Measurements from ENCODE around the gene CDC45. TPM values are rescaled to one million over a fixed set of nuclear protein-coding genes. Genes with fewer than 3 reads are reported as not detected.
A peak's percentile ranks its signal among the peaks of the same experiment; 100 is the strongest.

CDC45 gene
- polyA plus RNA-seq, 1 donor (not counting 4 experiments of a cell fraction or from before 2014, with no cell fraction given): 22.7 TPM

GRCh38 chr22:19523240-19524169, 43.8 kb downstream of the CDC45 start:
- FAIRE-seq (no peak), DNase-seq (ENCODE audit: low read depth, low spot score) (no peak)
- Histone ChIP-seq H3K27me3 (ENCODE audit: control insufficient read depth, extremely low read depth, insufficient read depth, low read length) (peaks cover 42% of the 10 kb centered on the region), H3K9me3 (ENCODE audit: control insufficient read depth, low read depth, low read length) (no peaks in the 10 kb centered on the region), H3K9ac (ENCODE audit: control insufficient read depth, extremely low read depth, insufficient read depth, low read length) (no peak overlapping the region), H3K79me2 (ENCODE audit: control insufficient read depth, insufficient read depth, low read length) (no peaks in the 10 kb centered on the region), H2AFZ (ENCODE audit: control insufficient read depth, low read length) (peak overlapping the region; percentile 23), H3K4me1 (ENCODE audit: control insufficient read depth, extremely low read depth, insufficient read depth, low read length) (peaks cover 2% of the 10 kb centered on the region), H3K4me2 (ENCODE audit: control insufficient read depth, extremely low read depth, insufficient read depth, low read depth, low read length) (peak overlapping the region; percentile 58), H3K9me1 (ENCODE audit: control insufficient read depth, extremely low read depth, insufficient read depth, low read length) (no peaks in the 10 kb centered on the region), H3K36me3 (ENCODE audit: control insufficient read depth in 2 of 2, extremely low read depth in 1 of 2, insufficient read depth in 2 of 2, low read length in 2 of 2) (peaks cover 0 to 2% of the 10 kb centered on the region in 2 experiments), H4K20me1 (ENCODE audit: control insufficient read depth, extremely low read depth, insufficient read depth, low read length) (peaks cover 4% of the 10 kb centered on the region), H3K27ac (ENCODE audit: control insufficient read depth, insufficient read depth, low read length) (no peak overlapping the region), H3K4me3 (ENCODE audit: control insufficient read depth in 2 of 3, extremely low read depth in 1 of 3, insufficient read depth in 2 of 3, low read depth in 1 of 3, low read length in 3 of 3) (peak overlapping the region in 2 of 3 experiments; percentile 5 to 38)
- peak; percentile 81 for TF ChIP-seq EZH2 (IDR thresholded peaks at IDR 0.05; ENCODE audit: low read length)
- TF ChIP-seq, protein P1, sequence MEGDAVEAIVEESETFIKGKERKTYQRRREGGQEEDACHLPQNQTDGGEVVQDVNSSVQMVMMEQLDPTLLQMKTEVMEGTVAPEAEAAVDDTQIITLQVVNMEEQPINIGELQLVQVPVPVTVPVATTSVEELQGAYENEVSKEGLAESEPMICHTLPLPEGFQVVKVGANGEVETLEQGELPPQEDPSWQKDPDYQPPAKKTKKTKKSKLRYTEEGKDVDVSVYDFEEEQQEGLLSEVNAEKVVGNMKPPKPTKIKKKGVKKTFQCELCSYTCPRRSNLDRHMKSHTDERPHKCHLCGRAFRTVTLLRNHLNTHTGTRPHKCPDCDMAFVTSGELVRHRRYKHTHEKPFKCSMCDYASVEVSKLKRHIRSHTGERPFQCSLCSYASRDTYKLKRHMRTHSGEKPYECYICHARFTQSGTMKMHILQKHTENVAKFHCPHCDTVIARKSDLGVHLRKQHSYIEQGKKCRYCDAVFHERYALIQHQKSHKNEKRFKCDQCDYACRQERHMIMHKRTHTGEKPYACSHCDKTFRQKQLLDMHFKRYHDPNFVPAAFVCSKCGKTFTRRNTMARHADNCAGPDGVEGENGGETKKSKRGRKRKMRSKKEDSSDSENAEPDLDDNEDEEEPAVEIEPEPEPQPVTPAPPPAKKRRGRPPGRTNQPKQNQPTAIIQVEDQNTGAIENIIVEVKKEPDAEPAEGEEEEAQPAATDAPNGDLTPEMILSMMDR (optimal IDR thresholded peaks at IDR 0.05 in 1 of 3, IDR thresholded peaks at IDR 0.05 in 1 of 3, conservative IDR thresholded peaks at IDR 0.05 in 1 of 3; ENCODE audit: extremely low read depth in 1 of 3, insufficient read depth in 2 of 3, low read length in 3 of 3): no peak
- dilution Hi-C loops (cut with MboI; ENCODE audit: extremely low pct_ligation_motif_present, low sequenced_read_pairs): loop anchor here (10.0 kb wide), 1 partner anchor 59 kb away; no protein-coding TSS in a partner anchor

DNA sequence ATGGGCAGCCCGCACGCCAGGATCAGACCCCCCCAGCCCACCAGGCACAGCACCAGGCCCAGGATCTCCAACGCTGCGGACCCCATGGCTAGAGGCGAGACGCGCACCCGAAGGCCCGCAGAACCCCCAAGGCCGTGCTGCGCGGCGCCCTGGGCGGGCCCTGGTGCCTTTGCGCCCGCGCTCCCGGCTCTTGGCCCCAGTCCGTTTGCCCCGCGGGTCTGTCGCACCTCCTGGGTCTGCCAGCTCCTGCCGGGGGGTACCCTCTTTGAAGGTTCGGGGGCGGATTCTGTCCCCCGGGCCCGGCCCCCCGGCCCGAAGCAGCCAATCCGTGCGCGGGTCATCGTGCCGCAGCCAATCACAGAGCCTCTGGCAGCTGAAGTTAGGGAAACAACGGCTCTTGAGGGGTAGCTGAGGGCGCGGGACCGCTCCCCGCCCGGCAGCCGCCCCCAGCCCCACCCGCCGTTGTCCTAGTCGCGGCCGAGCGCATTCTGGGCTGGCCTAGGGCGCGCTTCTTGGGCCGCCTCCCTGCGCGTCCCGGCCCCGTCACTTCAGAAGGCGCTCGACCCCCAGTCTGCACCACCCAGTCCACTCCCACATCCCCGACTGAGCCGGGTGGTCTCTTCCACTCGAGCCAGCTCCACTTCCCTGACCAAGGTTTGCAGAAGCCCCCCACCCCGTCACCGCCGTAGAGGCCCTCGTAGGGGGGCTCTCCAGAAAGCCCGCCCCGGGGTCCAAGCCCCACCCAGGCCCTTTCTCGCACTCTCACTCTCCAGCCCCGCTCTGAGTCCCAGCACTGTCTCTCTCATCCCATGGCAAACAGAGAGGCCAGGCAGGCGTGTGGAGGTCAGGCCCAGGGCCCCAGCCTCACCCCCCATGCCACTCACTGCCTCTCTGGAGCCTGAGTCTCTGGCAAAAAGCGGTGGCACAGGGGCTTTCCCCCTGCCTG, 44.7 kb downstream of the CDC45 start, which contains the start of gene CLDN5:
CLDN5 (minus strand) TSS at position 241 of the 946 bp plus-strand sequence; CDS start at position 86, 155 bp downstream.
- DNase-seq (ENCODE audit: low read depth, low spot score) (no peak), FAIRE-seq (no peak)
- Histone ChIP-seq H3K27ac (ENCODE audit: control insufficient read depth, insufficient read depth, low read length) (no peak within 1 kb of the TSS), H3K4me3 (ENCODE audit: control insufficient read depth in 2 of 3, extremely low read depth in 1 of 3, insufficient read depth in 2 of 3, low read depth in 1 of 3, low read length in 3 of 3) (peak within 1 kb of the TSS; percentile 5 to 38 (median 22)), H3K36me3 (ENCODE audit: control insufficient read depth in 2 of 2, extremely low read depth in 1 of 2, insufficient read depth in 2 of 2, low read length in 2 of 2) (no peaks in the 10 kb centered on the region), H3K9me3 (ENCODE audit: control insufficient read depth, low read depth, low read length) (no peaks in the 10 kb centered on the region), H3K4me1 (ENCODE audit: control insufficient read depth, extremely low read depth, insufficient read depth, low read length) (peaks cover 2% of the 10 kb centered on the region), H3K9ac (ENCODE audit: control insufficient read depth, extremely low read depth, insufficient read depth, low read length) (no peak within 1 kb of the TSS), H4K20me1 (ENCODE audit: control insufficient read depth, extremely low read depth, insufficient read depth, low read length) (peaks cover 4% of the 10 kb centered on the region), H2AFZ (ENCODE audit: control insufficient read depth, low read length) (peak within 1 kb of the TSS; percentile 23), H3K9me1 (ENCODE audit: control insufficient read depth, extremely low read depth, insufficient read depth, low read length) (no peaks in the 10 kb centered on the region), H3K4me2 (ENCODE audit: control insufficient read depth, extremely low read depth, insufficient read depth, low read depth, low read length) (peak within 1 kb of the TSS; percentile 58), H3K27me3 (ENCODE audit: control insufficient read depth, extremely low read depth, insufficient read depth, low read length) (peaks cover 42% of the 10 kb centered on the region), H3K79me2 (ENCODE audit: control insufficient read depth, insufficient read depth, low read length) (no peaks in the 10 kb centered on the region)
- dilution Hi-C loops (cut with MboI; ENCODE audit: extremely low pct_ligation_motif_present, low sequenced_read_pairs): loop anchor here (10.0 kb wide), 1 partner anchor 60 kb away; no protein-coding TSS in a partner anchor
- TF ChIP-seq, protein P1 (optimal IDR thresholded peaks at IDR 0.05 in 1 of 3, IDR thresholded peaks at IDR 0.05 in 1 of 3, conservative IDR thresholded peaks at IDR 0.05 in 1 of 3; ENCODE audit: extremely low read depth in 1 of 3, insufficient read depth in 2 of 3, low read length in 3 of 3): no peak
- peak; percentile 11 for TF ChIP-seq EZH2 (IDR thresholded peaks at IDR 0.05; ENCODE audit: low read length)
